Measurements from ENCODE around the gene ENOX1. TPM values are rescaled to one million over a fixed set of nuclear protein-coding genes. Genes with fewer than 3 reads are reported as not detected.

Gene ENOX1
- total and polyA plus RNA-seq, 2 of the 8 experiments (the other 6 are each of a cell fraction or from before 2014, with no cell fraction given), result 0.23 to 0.37 TPM

- TF ChIP-seq POLR2A (IDR thresholded peaks at IDR 0.05; ENCODE audit: control extremely low read depth in 1 of 2, low read depth in 2 of 2, low read length in 2 of 2) (no peak), MAFK (IDR thresholded peaks at IDR 0.05; ENCODE audit: low read depth, low read length) (no peak)
Observed at GRCh38 chr13:43669964-43670363, 116.8 kb downstream of the ENOX1 start (continued).

Data from H1 (cell line).